Ovary (tissue), 3 donors: ENCODE measurements around the gene RFX1.

ENCODE experiments used
- CTCF ChIP-seq, 3 donors: fragments of 450-650 bp in 2 of 3; fragments of 200-600 bp in 1 of 3; IDR thresholded peaks; one replicate each; pipeline versions ENCODE4 v1.5.1 to v1.8.0; 2016 to 2022; ENCODE audit warnings: antibody characterized with exemption in 3 of 3, mild to moderate bottlenecking in 1 of 3
- EP300 ChIP-seq: sonication (generic); formaldehyde crosslinking; IDR thresholded peaks from one replicate; pipeline ENCODE4 v1.6.1; 2017; ENCODE audit warnings: antibody characterized with exemption
- POLR2A ChIP-seq: fragments of 450-650 bp; IDR thresholded peaks from one replicate; pipeline ENCODE4 v1.6.1; 2017; ENCODE audit warnings: antibody characterized with exemption, mild to moderate bottlenecking, moderate library complexity
- donor health status: DM: no; HTN: no; CAD: no.

GRCh38 chr19:14035706-14036105 is 29.6 kb upstream of the RFX1 start:
- no peak for TF ChIP-seq POLR2A
- TF ChIP-seq CTCF (IDR thresholded peaks at IDR 0.05): no peak
- no peak for TF ChIP-seq EP300
